ENCODE measurements around the gene CNTN4.

The CNTN4 gene

GRCh38 chr3:2839876-2840275 is 741.2 kb downstream of the CNTN4 start:
- peaks cover 31% of the 10 kb centered on the region for H3K4me1 ChIP-seq (ENCODE audit: low read depth, poor library complexity, severe bottlenecking)
- H3K4me2 ChIP-seq: no peak overlapping the region
- no peak overlapping the region for H3K27ac ChIP-seq
- no peak overlapping the region for H3K4me3 ChIP-seq (IDR thresholded peaks at IDR 0.05; ENCODE audit: insufficient read depth, low read depth, low read length)
- H3K36me3 ChIP-seq (ENCODE audit: insufficient read depth): no peaks in the 10 kb centered on the region
- no peak overlapping the region for H2AFZ ChIP-seq (ENCODE audit: low read depth)
- no peak overlapping the region for H3K9ac ChIP-seq
- no peaks in the 10 kb centered on the region for H3K27me3 ChIP-seq (ENCODE audit: insufficient read depth, low read depth)
- no peaks in the 10 kb centered on the region for H3K79me2 ChIP-seq (ENCODE audit: insufficient read depth, low read depth)
- TF ChIP-seq CTCF (conservative IDR thresholded peaks at IDR 0.05; ENCODE audit: low read depth, low read length): no peak
- H4K20me1 ChIP-seq (ENCODE audit: insufficient read depth): no peaks in the 10 kb centered on the region

- TF ChIP-seq CTCF (conservative IDR thresholded peaks at IDR 0.05; ENCODE audit: low read depth, low read length): no peak
- H2AFZ ChIP-seq (ENCODE audit: low read depth): no peak overlapping the region
- H3K36me3 ChIP-seq (ENCODE audit: insufficient read depth): no peaks in the 10 kb centered on the region
- no peaks in the 10 kb centered on the region for H3K4me1 ChIP-seq (ENCODE audit: low read depth, poor library complexity, severe bottlenecking)
- H4K20me1 ChIP-seq (ENCODE audit: insufficient read depth): no peaks in the 10 kb centered on the region
- H3K9ac ChIP-seq: no peak overlapping the region
- no peaks in the 10 kb centered on the region for H3K27me3 ChIP-seq (ENCODE audit: insufficient read depth, low read depth)
- no peak overlapping the region for H3K4me2 ChIP-seq
- no peak overlapping the region for H3K27ac ChIP-seq
- H3K4me3 ChIP-seq (IDR thresholded peaks at IDR 0.05; ENCODE audit: insufficient read depth, low read depth, low read length): no peak overlapping the region
- H3K79me2 ChIP-seq (ENCODE audit: insufficient read depth, low read depth): no peaks in the 10 kb centered on the region
Observed at GRCh38 chr3:2847062-2847841, 748.6 kb downstream of the CNTN4 start.

GRCh38 chr3:2849092-2849491 is 750.4 kb downstream of the CNTN4 start:
- no peak for TF ChIP-seq CTCF (conservative IDR thresholded peaks at IDR 0.05; ENCODE audit: low read depth, low read length)
- Histone ChIP-seq H4K20me1 (ENCODE audit: insufficient read depth) (no peaks in the 10 kb centered on the region), H3K9ac (no peak overlapping the region), H3K79me2 (ENCODE audit: insufficient read depth, low read depth) (no peaks in the 10 kb centered on the region), H3K27me3 (ENCODE audit: insufficient read depth, low read depth) (no peaks in the 10 kb centered on the region), H3K4me2 (no peak overlapping the region), H3K36me3 (ENCODE audit: insufficient read depth) (no peaks in the 10 kb centered on the region), H2AFZ (ENCODE audit: low read depth) (no peak overlapping the region), H3K4me3 (IDR thresholded peaks at IDR 0.05; ENCODE audit: insufficient read depth, low read depth, low read length) (no peak overlapping the region), H3K27ac (no peak overlapping the region), H3K4me1 (ENCODE audit: low read depth, poor library complexity, severe bottlenecking) (no peaks in the 10 kb centered on the region)

GRCh38 chr3:2850701-2851100 is 752.0 kb downstream of the CNTN4 start:
- no peaks in the 10 kb centered on the region for H3K36me3 ChIP-seq (ENCODE audit: insufficient read depth)
- no peak for TF ChIP-seq CTCF (conservative IDR thresholded peaks at IDR 0.05; ENCODE audit: low read depth, low read length)
- H3K9ac ChIP-seq: no peak overlapping the region
- no peak overlapping the region for H3K27ac ChIP-seq
- H3K27me3 ChIP-seq (ENCODE audit: insufficient read depth, low read depth): no peaks in the 10 kb centered on the region
- H3K4me1 ChIP-seq (ENCODE audit: low read depth, poor library complexity, severe bottlenecking): no peaks in the 10 kb centered on the region
- H4K20me1 ChIP-seq (ENCODE audit: insufficient read depth): no peaks in the 10 kb centered on the region
- H3K79me2 ChIP-seq (ENCODE audit: insufficient read depth, low read depth): no peaks in the 10 kb centered on the region
- H3K4me2 ChIP-seq: no peak overlapping the region
- no peak overlapping the region for H2AFZ ChIP-seq (ENCODE audit: low read depth)
- no peak overlapping the region for H3K4me3 ChIP-seq (IDR thresholded peaks at IDR 0.05; ENCODE audit: insufficient read depth, low read depth, low read length)

Measured in KMS-11 (cell line).